Ovary (tissue), 9 donors: ENCODE results near the gene TMIGD1. TPM values are rescaled to one million over a fixed set of nuclear protein-coding genes. Genes with fewer than 3 reads are reported as not detected.

Source experiments
- DNase-seq, 5 donors: peaks; one replicate each; pipeline ENCODE4 v3.0.0-alpha.2; 2019 to 2020
- H3K27ac ChIP-seq, 2 donors: fragments of 200-600 bp; one replicate each; pipeline versions ENCODE4 v1.5.1 to v1.8.0; 2019 to 2022
- H3K27me3 ChIP-seq: fragments of 200-600 bp; one replicate; pipeline ENCODE4 v1.8.0; 2022
- H3K36me3 ChIP-seq: fragments of 200-600 bp; sonication (generic); one replicate; pipeline ENCODE4 v1.5.1; 2019
- H3K4me1 ChIP-seq: one replicate; pipeline ENCODE4 v1.8.1; 2013; ENCODE audit warnings: mild to moderate bottlenecking, moderate library complexity; ENCODE audit not compliant: insufficient read depth
- H3K4me3 ChIP-seq: fragments of 200-600 bp; sonication (generic); one replicate; pipeline ENCODE4 v1.5.1; 2017
- H3K9me3 ChIP-seq, 2 donors: fragments of 200-600 bp in 1 of 2; sonication (generic) in 1 of 2; one replicate each; pipeline versions ENCODE4 v1.5.1 to v1.8.1; 2013 to 2019; ENCODE audit warnings: mild to moderate bottlenecking in 1 of 2, moderate library complexity in 1 of 2
- CTCF ChIP-seq, 3 donors: fragments of 450-650 bp in 2 of 3; fragments of 200-600 bp in 1 of 3; IDR thresholded peaks; one replicate each; pipeline versions ENCODE4 v1.5.1 to v1.8.0; 2016 to 2022; ENCODE audit warnings: antibody characterized with exemption in 3 of 3, mild to moderate bottlenecking in 1 of 3
- EP300 ChIP-seq: sonication (generic); formaldehyde crosslinking; IDR thresholded peaks from one replicate; pipeline ENCODE4 v1.6.1; 2017; ENCODE audit warnings: antibody characterized with exemption
- POLR2A ChIP-seq: fragments of 450-650 bp; IDR thresholded peaks from one replicate; pipeline ENCODE4 v1.6.1; 2017; ENCODE audit warnings: antibody characterized with exemption, mild to moderate bottlenecking, moderate library complexity
- WGBS, 3 donors: extraction: QIAGEN DNeasy Blood & Tissue Kit in 1 of 3; methylation state at CpG; one replicate each; pipeline versions ENCODE4 v1.1.5 to v1.1.7; 2013 to 2017; 5-methylcytosine and 5-hydroxymethylcytosine counted together
- intact Hi-C, 4 donors: fragments of 100-400 bp; cut with DNase I; formaldehyde crosslinking; loops; one replicate each; pipeline versions ENCODE4 v1.11.0 to v1.15.1; 2022 to 2023
- polyA plus RNA-seq, 2 donors: library from polyadenylated mRNA; stranded (reverse); fragments of 200-250 nt in 1 of 2; fragments of 350-450 nt in 1 of 2; fragmentation: Illumina TruSeq in 1 of 2; extraction: RNeasy Lipid Tissue Mini Kit (QIAGEN cat#74804) in 1 of 2; gene quantifications; one replicate each; pipeline ENCODE4 v1.2.3, GENCODE V29; 2013 to 2014
- total RNA-seq, 7 donors: library from RNA; depleted of rRNA in 2 of 7; stranded (reverse); fragments of >200 nt in 2 of 7; fragmentation: NEBNext Ultra II Directional in 3 of 7; extraction: Animal tissue kit (Norgen Biotek cat#: 25700) in 3 of 7; gene quantifications; one replicate each; pipeline versions ENCODE4 v1.1.0 to v1.2.4, GENCODE V29; 2016 to 2023
- donor health status: DM: no; HTN: no; CAD: no; lungs with moderate emphysema.
- donor health status: DM: no; HTN: no; CAD: no.
- donor health status: Bipolar disorder and iron deficiency.
- donor health status: DM: yes; HTN: yes; CAD: no.
- donor health status: DM: no; HTN: no; CAD: no.
- donor health status: DM: yes; HTN: yes; CAD: no.

TMIGD1 gene
- total and polyA plus RNA-seq, 9 donors = 0.36 TPM; not detected in 8

GRCh38 chr17:30375661-30376060 lies 41.8 kb upstream of the TMIGD1 start:
- WGBS, 3 donors = 96 to 100% (median 100%) methylated on average over 1 of the region's 1 CpG
- H3K9me3 ChIP-seq = no peaks in the 10 kb centered on the region

GRCh38 chr17:30372755-30373154 lies 38.9 kb upstream of the TMIGD1 start:
- Histone ChIP-seq H3K4me3 (no peak overlapping the region), H3K36me3 (no peaks in the 10 kb centered on the region), H3K27ac (no peak overlapping the region), H3K9me3 (no peaks in the 10 kb centered on the region), H3K27me3 (no peaks in the 10 kb centered on the region), H3K4me1 (peaks cover 1% of the 10 kb centered on the region)
- DNase-seq = no peak
- intact Hi-C loops = no loop called here
- no peak for TF ChIP-seq CTCF (IDR thresholded peaks at IDR 0.05)
- no peak for TF ChIP-seq POLR2A
- no peak for TF ChIP-seq EP300
- 88 to 93% (median 92%) methylated on average over 2 of the region's 2 CpGs for WGBS, 3 donors

More at GRCh38 chr17:30375661-30376060, 41.8 kb upstream of the TMIGD1 start:
- Histone ChIP-seq H3K4me1 (peaks cover 4% of the 10 kb centered on the region), H3K36me3 (no peaks in the 10 kb centered on the region), H3K4me3 (no peak overlapping the region), H3K27me3 (no peaks in the 10 kb centered on the region), H3K27ac (no peak overlapping the region)
- intact Hi-C loops = loop anchor here in 1 of 4 donors (5.0 kb wide), 1 partner anchor 258 kb away; the partner anchor contains the start of gene NSRP1
- TF ChIP-seq POLR2A = no peak
- no peak for TF ChIP-seq CTCF (IDR thresholded peaks at IDR 0.05)
- TF ChIP-seq EP300 = no peak
- DNase-seq = no peak

- Histone ChIP-seq H3K36me3 (no peaks in the 10 kb centered on the region), H3K27ac (no peak overlapping the region), H3K4me1 (no peaks in the 10 kb centered on the region), H3K4me3 (no peak overlapping the region), H3K27me3 (no peaks in the 10 kb centered on the region), H3K9me3 (no peaks in the 10 kb centered on the region)
- DNase-seq = no peak
- intact Hi-C loops = no loop called here
- TF ChIP-seq POLR2A = no peak
- TF ChIP-seq EP300 = no peak
- TF ChIP-seq CTCF (IDR thresholded peaks at IDR 0.05) = no peak
These were observed 36.1 kb upstream of the TMIGD1 start for GRCh38 chr17:30369995-30370394.

- TF ChIP-seq EP300 (no peak), CTCF (IDR thresholded peaks at IDR 0.05) (no peak), POLR2A (no peak)
- Histone ChIP-seq H3K36me3 (no peaks in the 10 kb centered on the region), H3K4me3 (no peak overlapping the region), H3K27ac (no peak overlapping the region), H3K9me3 (no peaks in the 10 kb centered on the region), H3K4me1 (no peaks in the 10 kb centered on the region), H3K27me3 (no peaks in the 10 kb centered on the region)
- 68 to 73% (median 69%) methylated on average over 13 of the region's 13 CpGs for WGBS, 3 donors
- no peak for DNase-seq
- intact Hi-C loops = no loop called here
These were observed 35.3 kb upstream of the TMIGD1 start for GRCh38 chr17:30368912-30369720.
